Activated CD4-positive, alpha-beta T cell treated with anti-CD3 and anti-CD28 coated beads, Interleukin-2, amount 50 U/mL, for 16 hours (primary cell): ENCODE measurements around the gene ADAT1.

Experiments used
- DNase-seq: peaks from one replicate; pipeline ENCODE4 v3.0.0-alpha.2; 2020

Gene ADAT1, protein sequence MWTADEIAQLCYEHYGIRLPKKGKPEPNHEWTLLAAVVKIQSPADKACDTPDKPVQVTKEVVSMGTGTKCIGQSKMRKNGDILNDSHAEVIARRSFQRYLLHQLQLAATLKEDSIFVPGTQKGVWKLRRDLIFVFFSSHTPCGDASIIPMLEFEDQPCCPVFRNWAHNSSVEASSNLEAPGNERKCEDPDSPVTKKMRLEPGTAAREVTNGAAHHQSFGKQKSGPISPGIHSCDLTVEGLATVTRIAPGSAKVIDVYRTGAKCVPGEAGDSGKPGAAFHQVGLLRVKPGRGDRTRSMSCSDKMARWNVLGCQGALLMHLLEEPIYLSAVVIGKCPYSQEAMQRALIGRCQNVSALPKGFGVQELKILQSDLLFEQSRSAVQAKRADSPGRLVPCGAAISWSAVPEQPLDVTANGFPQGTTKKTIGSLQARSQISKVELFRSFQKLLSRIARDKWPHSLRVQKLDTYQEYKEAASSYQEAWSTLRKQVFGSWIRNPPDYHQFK

GRCh38 chr16:75622761-75623605 lies at the start of gene ADAT1:
Gene ADAT1, minus strand, starts transcription at chr16:75623281. Its CDS starts 2,482 bp downstream, at chr16:75620799.
- DNase-seq = peak; percentile 98

GRCh38 chr16:75667503-75667902 lies 44.4 kb upstream of the ADAT1 start:
- DNase-seq = no peak

GRCh38 chr16:75660726-75661302 lies 37.7 kb upstream of the ADAT1 start:
- no peak for DNase-seq

DNA sequence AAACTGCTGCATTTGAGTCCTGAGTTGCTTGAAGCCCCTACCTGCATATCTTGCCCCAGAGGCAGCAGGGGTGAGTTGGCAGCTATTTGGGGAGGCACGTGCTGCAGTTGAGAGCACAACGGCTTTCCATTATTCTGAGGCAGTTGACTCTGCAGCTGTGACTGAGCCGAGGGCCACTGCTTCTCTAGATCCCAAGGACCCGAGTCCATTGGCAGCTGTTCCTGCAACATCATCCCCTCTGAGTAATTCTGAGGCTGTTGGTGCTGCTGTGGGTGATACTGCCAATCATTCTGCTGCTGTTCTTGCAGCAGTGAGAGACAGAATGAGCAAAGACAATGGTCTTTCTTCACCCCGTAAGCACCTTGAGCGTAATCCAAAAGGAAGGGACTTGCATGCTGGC lies 37.2 kb upstream of the ADAT1 start:
- DNase-seq = no peak

DNA sequence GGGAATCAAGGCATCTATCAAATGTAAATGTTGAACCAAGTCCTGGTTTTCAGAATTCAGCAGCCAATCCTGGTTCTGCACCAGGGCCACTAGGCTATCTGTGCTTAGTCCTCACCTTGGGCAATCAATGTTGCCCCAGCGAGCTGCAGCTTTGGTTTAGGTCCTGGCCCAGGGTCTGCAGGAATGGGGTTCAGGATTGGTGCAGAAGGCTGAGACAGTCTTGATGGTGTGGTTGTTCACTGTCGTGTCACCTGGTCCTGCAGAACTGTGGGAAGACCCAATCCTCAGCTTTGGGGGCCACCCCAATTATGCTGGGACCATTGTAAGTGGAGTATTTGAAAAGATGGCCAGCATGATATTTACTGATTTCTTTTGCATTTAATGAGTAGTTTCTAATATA lies 35.1 kb upstream of the ADAT1 start:
- DNase-seq = no peak

- no peak for DNase-seq
Measured at GRCh38 chr16:75653922-75654321, 30.8 kb upstream of the ADAT1 start.

GRCh38 chr16:75648265-75649076 lies 25.4 kb upstream of the ADAT1 start:
- DNase-seq = peak; percentile 82

DNA sequence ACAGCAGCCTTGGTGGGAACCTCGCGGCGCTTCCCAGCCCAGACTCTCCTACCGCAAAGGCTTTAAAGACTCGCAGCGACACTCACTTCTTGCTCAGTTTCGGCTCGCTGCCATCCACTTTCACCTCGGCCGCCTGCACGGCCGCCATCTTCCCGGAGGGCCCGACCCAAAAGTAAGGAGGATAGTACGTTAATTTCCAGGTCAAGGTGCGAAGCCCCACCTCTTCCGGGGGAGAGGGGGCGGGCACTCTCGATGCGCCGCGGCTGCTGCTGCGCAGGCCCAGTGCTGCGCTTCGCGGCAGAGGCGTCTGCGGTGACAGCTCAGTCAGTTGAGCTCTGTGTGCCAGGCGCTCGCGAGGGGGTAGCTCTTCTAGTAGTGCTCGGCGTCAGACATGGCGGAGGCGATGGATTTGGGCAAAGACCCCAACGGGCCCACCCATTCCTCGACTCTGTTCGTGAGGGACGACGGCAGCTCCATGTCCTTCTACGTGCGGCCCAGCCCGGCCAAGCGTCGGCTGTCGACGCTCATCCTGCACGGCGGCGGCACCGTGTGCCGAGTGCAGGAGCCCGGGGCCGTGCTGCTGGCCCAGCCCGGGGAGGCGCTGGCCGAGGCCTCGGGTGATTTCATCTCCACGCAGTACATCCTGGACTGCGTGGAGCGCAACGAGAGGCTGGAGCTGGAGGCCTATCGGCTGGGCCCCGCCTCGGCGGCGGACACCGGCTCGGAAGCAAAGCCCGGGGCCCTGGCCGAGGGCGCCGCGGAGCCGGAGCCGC lies 24.6 kb upstream of the ADAT1 start, which contains the start of the genes KARS1 and TERF2IP:
TSS of gene KARS1 (minus strand) at position 174 of the 773 bp plus-strand sequence. CDS start at position 148, 26 bp downstream.
TSS of gene TERF2IP (plus strand) at position 282 of the 773 bp plus-strand sequence. CDS start at position 392, 110 bp downstream.
- DNase-seq = peak; percentile 97

- DNase-seq = no peak
Measured at GRCh38 chr16:75647112-75647491, 24.0 kb upstream of the ADAT1 start.

DNA sequence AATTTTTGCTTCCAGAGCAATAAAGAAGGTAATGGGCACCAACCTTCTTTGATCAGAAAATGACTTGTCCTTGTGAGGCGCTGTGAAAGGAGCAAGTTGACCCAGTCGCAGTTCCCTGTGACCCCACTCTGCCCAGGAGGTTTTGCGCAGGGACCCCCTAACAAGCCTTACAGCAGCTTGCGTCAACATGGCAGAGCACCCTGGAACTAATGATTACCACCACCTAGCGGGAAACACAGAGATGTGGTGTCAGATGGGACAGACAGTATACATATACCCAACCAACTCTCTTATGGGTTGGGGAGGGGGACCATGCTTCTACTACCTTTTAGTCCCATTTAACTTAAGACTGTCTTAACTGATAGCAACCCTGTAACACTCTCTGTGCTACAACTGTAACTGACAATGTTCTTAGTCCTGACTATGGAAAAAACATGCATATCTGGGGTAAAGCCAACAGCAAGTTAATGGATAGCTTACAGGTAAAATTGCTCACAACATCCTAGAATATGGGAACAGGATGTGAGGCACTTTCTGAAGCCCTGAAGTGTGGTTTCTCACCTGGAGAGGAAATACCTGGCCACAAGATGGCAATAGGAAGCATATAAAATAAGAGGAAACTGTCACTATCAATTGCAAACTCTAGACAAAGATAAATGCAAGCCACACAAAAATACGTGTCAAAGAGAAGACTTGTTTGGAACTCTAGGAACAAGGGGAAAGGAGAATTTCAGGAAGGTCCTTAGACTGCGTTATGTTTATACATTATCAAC lies 21.3 kb upstream of the ADAT1 start:
- no peak for DNase-seq

GRCh38 chr16:75640598-75640997 lies 17.5 kb upstream of the ADAT1 start:
- DNase-seq = no peak

GRCh38 chr16:75635036-75635435 lies 12.0 kb upstream of the ADAT1 start:
- DNase-seq = no peak

DNA sequence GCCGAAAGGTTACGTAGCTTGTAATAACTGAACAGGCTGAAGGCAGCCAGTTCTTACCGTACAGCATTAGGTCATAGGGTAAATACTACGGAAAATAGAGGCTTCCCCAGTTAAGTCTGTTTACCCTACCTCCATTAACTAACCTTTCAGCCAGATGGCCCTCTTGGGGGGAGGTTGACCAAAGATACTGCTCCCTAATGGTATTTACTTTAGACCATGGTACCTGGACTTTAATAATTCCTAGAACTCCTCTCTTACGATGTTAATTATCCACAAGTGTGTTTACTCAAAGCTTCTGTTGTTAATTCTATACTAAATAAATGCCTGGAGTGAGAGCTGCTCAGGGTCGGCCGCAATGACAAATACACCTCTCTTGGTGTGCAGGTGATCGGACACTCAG lies 9.8 kb upstream of the ADAT1 start:
- no peak for DNase-seq

GRCh38 chr16:75630052-75630451 lies 7.0 kb upstream of the ADAT1 start:
- no peak for DNase-seq

- no peak for DNase-seq
Measured at GRCh38 chr16:75629132-75629531, 6.1 kb upstream of the ADAT1 start.

DNA sequence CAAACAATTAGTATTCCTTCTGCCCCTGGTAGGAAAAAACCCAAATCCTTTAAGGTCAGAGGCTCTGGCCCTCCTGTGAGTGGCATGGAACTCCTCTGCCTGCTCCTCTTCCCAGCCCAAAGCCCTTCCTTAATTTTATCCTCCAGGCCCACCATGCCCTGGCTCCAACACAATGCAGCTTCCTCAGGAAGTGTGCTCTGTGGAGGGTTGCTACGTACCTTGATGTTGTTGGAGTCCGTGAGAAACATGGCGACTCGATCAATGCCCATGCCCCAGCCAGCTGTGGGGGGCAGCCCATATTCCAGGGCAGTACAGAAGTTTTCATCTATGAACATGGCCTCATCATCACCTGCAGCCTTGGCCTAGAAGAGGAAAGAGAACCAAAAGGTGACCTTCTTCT lies 5.3 kb upstream of the ADAT1 start:
- DNase-seq = no peak

GRCh38 chr16:75627851-75628250 lies 4.8 kb upstream of the ADAT1 start:
- no peak for DNase-seq

DNA sequence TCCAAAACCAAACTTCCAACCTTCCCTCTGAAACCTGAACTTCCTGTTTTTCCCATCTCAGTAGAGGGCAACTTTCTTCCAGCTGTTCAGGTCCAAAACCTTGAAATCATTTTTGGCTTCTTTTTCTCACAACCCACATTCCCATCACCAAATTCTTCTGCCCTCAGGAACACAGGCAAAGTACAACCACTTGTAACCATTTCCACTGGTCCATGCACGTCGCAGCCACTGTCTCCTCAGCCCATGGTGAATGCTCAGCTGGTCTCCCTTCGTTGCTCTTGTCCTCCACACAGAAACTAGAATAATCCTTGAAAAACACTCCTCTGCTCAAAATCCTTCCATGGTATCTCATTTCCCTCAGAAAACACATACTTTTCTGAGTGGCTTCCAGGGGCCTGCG lies 3.7 kb upstream of the ADAT1 start:
- no peak for DNase-seq

GRCh38 chr16:75624921-75625334 lies 1.8 kb upstream of the ADAT1 start:
- DNase-seq = no peak

GRCh38 chr16:75621170-75621477 lies 2.0 kb downstream of the ADAT1 start:
- DNase-seq = peak; percentile 42
